C4-2B (cell line): Measurements from ENCODE around the gene CD38.

Experiments used
- CTCF ChIP-seq: fragments of 450-650 bp; conservative IDR thresholded peaks from 2 replicates; pipeline ENCODE4 v1.5.1; 2017; ENCODE audit warnings: mild to moderate bottlenecking
- ZFX ChIP-seq: fragments of 450-650 bp; IDR thresholded peaks from 2 replicates; pipeline ENCODE4 v1.6.1; 2017

GRCh38 chr4:15776871-15777648 is 1.1 kb upstream of the CD38 start:
- TF ChIP-seq CTCF (no peak), ZFX (no peak)
